NCI-H1092 treated with DMSO at 0.1 percent for 48 hours (cell line): ENCODE measurements around the gene CSNK1G2.

Experiments used
- DNase-seq: peaks from one replicate; lab custom pipeline; 2025; lab: John Stamatoyannopoulos, UW

CSNK1G2 gene

GRCh38 chr19:1968279-1969175 is 27.6 kb downstream of the CSNK1G2 start:
- no peak for DNase-seq

DNA sequence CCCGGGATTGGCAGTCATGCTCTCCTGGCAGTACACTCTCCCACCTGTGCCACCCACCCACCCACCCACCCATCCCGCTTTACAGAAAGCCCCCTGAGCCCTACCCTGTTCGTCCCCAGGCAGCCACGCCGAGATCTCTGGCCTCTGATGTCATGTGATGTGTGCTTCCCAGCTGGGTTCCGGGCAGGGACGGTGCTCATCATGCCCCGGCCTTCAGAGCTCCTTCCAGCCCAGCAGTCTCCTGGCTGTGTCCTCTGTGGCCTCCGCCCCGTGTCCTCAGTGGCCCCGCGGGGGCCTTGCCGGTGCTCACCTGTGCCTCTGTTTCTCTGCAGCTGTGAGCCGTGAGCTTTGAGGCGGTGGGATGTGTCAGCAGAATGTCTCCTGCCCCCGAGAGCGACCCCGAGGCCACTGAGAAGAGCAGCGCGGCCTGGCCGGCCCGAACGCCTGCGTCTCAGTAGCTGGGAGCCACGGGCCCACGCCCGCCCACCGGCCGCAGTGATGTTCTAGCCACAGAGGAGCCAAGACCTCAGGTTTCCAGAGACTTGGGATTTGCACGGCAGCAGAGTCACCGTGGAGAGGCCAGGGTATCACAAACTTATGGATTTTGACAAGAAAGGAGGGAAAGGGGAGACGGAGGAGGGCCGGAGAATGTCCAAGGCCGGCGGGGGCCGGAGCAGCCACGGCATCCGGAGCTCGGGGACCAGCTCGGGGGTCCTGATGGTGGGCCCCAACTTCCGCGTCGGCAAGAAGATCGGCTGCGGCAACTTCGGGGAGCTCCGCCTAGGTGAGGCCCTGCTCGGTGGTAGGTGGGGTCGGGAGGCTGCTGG is 28.4 kb downstream of the CSNK1G2 start:
- no peak for DNase-seq

- no peak for DNase-seq
Observed at GRCh38 chr19:1970003-1970805, 29.2 kb downstream of the CSNK1G2 start.

DNA sequence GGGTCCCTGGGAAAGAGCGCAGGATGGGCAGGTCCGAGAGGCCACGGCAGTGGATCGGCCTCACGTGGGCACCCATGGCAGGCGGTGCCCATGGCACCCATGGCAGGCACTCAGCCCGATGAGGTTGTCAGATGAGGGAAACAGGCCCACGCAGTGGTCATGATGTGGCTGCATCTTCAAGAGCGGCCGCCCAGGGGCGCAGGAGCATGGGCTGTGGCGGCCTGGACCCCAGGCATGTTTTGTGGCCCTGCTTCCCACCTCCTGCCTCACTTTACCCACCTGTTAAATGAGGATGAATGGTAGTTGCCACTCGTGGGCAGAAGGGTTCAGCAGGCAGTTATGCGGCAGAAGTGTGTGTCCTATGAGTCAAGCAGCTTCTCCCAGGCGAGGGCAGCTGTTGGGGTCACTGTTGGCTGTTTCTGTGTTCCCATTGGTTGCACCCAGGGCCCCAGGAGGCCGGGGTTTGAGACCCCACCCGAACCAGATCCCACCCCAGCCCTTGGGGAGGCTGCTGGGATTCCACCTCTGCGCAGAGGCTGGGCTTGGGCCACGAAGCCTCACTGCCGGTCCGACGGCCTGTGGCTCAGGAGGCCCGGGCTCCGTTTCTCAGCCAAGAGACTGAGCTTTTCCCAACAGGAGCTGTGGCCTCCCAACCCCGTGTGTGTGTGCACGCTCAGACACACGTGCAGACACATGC is 30.0 kb downstream of the CSNK1G2 start:
- DNase-seq, result no peak

GRCh38 chr19:1974381-1975161 is 33.6 kb downstream of the CSNK1G2 start:
- no peak for DNase-seq

DNA sequence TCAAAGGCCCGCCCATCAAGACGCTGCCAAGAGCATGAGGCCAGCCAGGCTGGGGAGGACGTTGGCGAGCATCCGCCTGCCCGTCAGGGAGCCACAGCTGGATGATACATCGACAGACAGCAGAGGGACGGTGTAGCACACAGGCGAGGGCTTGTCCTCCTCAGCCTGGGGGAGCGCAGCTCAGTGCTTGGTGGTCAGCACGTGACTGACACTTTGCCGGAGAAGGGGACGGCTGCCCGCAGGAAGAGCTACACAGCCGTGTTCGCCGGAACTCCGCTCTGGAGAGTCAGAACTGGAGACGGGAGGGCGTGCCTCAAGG is 34.1 kb downstream of the CSNK1G2 start:
- DNase-seq, result no peak

DNA sequence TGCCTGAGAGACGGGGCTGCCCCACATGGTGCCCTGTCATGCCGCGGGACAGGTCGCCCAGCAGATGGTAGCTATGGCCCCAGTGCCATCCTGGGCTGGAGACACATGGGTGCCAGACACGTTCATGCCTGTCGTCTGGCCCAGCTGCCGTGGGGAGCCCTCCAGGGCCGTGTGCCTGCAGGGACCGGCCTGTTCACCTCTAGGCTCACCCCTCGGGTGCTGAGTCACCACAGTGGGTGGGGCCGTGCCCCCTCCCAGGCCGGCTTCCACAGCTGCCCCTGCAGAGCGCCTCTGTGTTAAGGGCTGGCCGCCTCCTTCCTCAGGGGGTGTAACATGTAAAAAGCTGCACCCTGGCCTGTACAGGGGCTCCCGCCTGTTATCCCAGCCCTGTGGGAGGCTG is 36.1 kb downstream of the CSNK1G2 start:
- no peak for DNase-seq

DNA sequence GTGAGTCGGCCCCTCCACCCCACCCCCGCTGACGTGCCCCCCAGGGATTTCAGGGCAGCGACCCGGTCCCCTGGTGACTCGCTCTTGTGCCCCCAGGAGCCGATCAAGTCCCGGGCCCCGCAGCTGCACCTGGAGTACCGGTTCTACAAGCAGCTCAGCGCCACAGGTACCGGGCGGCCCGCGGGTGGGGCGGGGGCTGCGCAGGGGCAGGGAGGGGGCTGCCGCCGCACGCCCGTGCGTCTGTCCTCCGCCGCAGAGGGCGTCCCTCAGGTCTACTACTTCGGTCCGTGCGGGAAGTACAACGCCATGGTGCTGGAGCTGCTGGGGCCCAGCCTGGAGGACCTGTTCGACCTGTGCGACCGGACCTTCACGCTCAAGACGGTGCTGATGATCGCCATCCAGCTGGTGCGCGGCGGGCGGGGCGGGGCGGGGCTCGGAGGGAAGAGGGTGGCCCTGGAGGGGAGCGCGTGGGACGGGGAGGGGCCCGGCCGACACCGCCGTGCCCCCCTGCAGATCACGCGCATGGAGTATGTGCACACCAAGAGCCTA is 37.4 kb downstream of the CSNK1G2 start:
- no peak for DNase-seq

- DNase-seq, result no peak
Observed at GRCh38 chr19:1979017-1979416, 38.0 kb downstream of the CSNK1G2 start.

DNA sequence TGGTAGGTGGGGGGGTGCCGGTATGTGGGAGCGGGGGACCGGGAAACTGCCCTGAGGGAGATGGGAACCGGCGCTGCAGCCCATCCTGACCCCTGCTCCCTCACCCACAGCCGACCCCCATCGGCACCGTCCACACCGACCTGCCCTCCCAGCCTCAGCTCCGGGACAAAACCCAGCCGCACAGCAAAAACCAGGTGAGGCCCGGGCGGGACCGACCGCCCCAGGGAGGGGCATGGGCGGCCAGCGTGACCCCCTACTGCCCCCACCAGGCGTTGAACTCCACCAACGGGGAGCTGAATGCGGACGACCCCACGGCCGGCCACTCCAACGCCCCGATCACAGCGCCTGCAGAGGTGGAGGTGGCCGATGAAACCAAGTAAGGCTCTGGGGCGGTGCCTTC is 38.7 kb downstream of the CSNK1G2 start:
- DNase-seq, result no peak

DNA sequence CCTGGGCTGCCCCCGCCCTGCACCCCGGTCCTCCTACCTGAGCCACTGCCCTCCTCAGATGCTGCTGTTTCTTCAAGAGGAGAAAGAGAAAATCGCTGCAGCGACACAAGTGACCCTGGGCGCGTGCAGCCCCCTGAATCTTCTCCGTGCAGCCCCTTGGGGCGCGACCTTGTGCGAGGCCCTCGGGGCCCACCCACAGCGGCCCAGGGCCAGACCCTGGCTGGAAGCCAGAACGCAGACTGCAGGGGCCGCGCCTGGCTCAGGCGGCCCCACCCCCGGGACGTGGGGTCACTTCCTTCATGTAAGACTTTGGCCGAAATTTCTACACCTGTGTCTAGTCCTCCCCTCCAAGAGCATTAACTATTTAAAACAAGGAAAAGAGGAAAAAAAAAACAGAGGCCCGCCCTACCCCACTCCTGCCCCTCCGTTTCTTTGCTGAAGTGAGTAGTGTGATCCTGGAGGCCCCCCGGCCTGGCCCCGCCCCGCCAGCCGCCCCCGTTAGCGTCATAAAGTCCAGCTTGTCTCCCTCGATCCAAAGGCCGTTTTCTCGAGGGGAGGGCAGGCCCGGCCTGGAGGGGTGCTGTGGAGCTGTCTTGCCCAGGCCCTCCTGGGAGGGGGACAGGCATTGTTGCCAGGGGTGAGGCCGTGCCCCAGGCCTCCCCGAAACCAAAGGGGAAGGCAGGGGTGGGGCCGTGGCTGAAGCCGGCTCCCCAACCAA is 39.3 kb downstream of the CSNK1G2 start:
- DNase-seq, result no peak

DNA sequence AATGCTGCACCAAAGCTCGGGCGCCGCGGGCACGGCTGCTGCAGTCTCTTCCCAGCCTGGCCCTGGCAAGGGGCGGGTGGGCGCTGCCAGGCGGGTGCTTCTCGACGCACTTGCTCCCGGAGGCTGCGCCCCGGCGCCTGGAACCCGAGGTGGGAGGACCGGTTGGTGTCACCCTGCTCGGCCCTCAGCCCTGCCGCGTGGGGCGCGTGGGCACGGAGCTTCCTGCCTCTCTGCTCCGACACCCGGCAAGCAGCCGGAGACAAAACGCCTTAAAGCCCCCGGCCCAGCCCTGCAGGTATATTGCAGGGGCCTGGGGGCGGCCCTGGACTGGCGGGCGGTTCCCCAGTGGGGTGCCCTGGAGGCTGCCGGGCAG is 39.8 kb downstream of the CSNK1G2 start:
- no peak for DNase-seq

GRCh38 chr19:1981253-1981652 is 40.3 kb downstream of the CSNK1G2 start:
- DNase-seq, result no peak

DNA sequence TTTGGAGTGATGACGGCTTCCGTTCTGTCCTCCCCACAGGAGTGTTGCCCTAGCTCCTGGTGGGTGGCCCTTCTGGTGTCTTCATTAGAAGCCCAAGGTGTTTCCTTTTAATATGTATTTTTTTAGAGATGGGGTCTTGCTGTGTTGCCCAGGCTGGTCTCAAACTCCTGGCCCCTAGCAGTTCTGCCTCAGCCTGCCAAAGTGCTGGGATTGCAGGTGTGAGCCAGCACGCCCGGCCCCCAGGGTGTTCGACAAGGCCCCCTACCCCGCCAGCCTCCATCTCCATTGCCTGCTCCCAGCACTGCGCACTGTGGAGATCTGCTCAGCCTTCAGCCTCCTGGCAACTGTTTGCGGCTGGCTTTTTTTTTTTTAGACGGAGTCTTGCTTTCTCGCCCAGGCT is 43.4 kb downstream of the CSNK1G2 start:
- no peak for DNase-seq

DNA sequence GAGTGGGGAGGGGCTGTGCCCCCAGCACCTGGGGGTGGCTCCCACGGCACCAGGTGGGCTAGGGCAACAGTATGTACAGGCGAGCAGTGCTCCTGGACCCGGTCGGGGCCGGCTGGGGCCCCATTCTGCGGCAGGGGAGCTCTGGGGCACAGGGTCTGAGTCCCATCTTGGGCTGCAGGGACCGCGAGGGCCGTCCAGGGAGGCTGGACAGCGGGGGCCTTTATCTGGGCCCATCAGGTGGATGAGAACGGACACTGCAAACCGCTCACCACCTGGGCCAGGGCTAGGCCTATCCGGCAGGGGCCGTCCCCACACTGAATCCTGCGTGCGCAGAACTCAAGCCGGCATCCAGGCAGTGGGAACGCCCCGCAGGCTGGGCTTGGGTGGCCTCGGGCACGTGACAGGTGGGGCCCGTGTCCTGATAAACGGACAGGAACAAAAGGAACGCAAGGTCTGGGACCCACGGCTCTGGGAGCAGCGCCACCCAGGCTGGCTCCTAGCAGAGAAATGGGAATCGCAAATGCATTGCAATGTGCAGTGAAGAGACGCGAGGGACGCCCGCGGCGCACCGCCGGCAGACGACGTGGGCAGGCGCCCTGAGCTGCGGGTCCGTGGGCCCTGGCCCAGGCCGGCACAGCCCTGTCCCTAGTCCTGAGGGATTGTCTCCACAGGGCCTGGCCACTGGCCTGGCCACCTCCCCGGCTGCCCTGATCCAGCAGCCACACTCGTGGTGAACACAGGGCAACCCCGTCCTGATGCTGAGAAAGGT is 44.8 kb downstream of the CSNK1G2 start:
- no peak for DNase-seq

- no peak for DNase-seq
Observed at GRCh38 chr19:1986357-1987162, 45.6 kb downstream of the CSNK1G2 start.

GRCh38 chr19:1987197-1988187 is 46.5 kb downstream of the CSNK1G2 start:
- no peak for DNase-seq
